SHP77 (cell line): Measurements from ENCODE around the gene TAP2.
A peak's percentile ranks its signal among the peaks of the same experiment; 100 is the strongest.
"Not testable (repeated sequence)": the region's sequence is repeated elsewhere in the genome, so short reads cannot be mapped to it uniquely, and the experiment has no call there.

ENCODE experiments used
- DNase-seq, 2 experiments: peaks; one replicate each; lab custom pipeline; 2025; lab: John Stamatoyannopoulos, UW

TAP2 gene

GRCh38 chr6:32835167-32835893 lies 3.2 kb downstream of the TAP2 start:
- no peak for DNase-seq

- DNase-seq: no peak
These were observed 4.9 kb downstream of the TAP2 start for GRCh38 chr6:32833664-32834063.

- no peak for DNase-seq
These were observed 6.0 kb downstream of the TAP2 start for GRCh38 chr6:32832535-32832934.

GRCh38 chr6:32830936-32831335 lies 7.6 kb downstream of the TAP2 start:
- no peak for DNase-seq

- DNase-seq: no peak
These were observed 8.5 kb downstream of the TAP2 start for GRCh38 chr6:32830017-32830416.

- no peak for DNase-seq
These were observed 9.0 kb downstream of the TAP2 start for GRCh38 chr6:32829495-32829894.

GRCh38 chr6:32827025-32827424 lies 11.5 kb downstream of the TAP2 start:
- DNase-seq: no peak

GRCh38 chr6:32825966-32826365 lies 12.6 kb downstream of the TAP2 start:
- DNase-seq: no peak

GRCh38 chr6:32819729-32820128 lies 18.8 kb downstream of the TAP2 start:
- DNase-seq: no peak

GRCh38 chr6:32818867-32819266 lies 19.7 kb downstream of the TAP2 start:
- no peak for DNase-seq

- DNase-seq: no peak
These were observed 21.8 kb downstream of the TAP2 start, which contains the start of gene HLA-DOB for GRCh38 chr6:32816746-32817204. HLA-DOB (minus strand) TSS chr6:32817002; CDS start chr6:32816951, 51 bp downstream.

- no peak for DNase-seq
These were observed 22.5 kb downstream of the TAP2 start for GRCh38 chr6:32815996-32816395.

GRCh38 chr6:32815115-32815514 lies 23.4 kb downstream of the TAP2 start:
- DNase-seq: no peak

- DNase-seq: no peak
These were observed 24.4 kb downstream of the TAP2 start for GRCh38 chr6:32814145-32814544.

- DNase-seq: no peak
These were observed 29.4 kb downstream of the TAP2 start for GRCh38 chr6:32809171-32809570.

- no peak for DNase-seq
These were observed 31.4 kb downstream of the TAP2 start for GRCh38 chr6:32807020-32807580.

GRCh38 chr6:32805404-32805803 lies 33.1 kb downstream of the TAP2 start:
- not testable (repeated sequence) for DNase-seq

- no peak for DNase-seq
These were observed 35.1 kb downstream of the TAP2 start for GRCh38 chr6:32803416-32803815.

GRCh38 chr6:32799740-32800139 lies 38.8 kb downstream of the TAP2 start:
- DNase-seq: no peak

GRCh38 chr6:32799168-32799567 lies 39.4 kb downstream of the TAP2 start:
- DNase-seq: no peak

- DNase-seq: peak; percentile 15 to 56
These were observed 41.4 kb downstream of the TAP2 start for GRCh38 chr6:32796848-32797776.

GRCh38 chr6:32794510-32794909 lies 44.0 kb downstream of the TAP2 start:
- no peak for DNase-seq
